ENCODE measurements around the gene ELOA. TPM values are rescaled to one million over a fixed set of nuclear protein-coding genes. Genes with fewer than 3 reads are reported as not detected.

ELOA gene
- total and polyA plus RNA-seq, 2 donors (not counting 1 experiment from before 2014, with no cell fraction given), result 12.9 to 56.6 TPM

GRCh38 chr1:23759277-23759676, 16.0 kb downstream of the ELOA start:
- H3K4me3 ChIP-seq (ENCODE audit: control extremely low read depth in 1 of 5, extremely low read depth in 1 of 5, insufficient read depth in 1 of 5, low read depth in 2 of 5, low read length in 4 of 5), result no peak overlapping the region
- ChIA-PET CTCF (no interaction called here), POLR2A (no interaction called here)
- Mint-ChIP-seq H3K27me3 (no peaks in the 10 kb centered on the region), H3K4me1 (peaks cover 3% of the 10 kb centered on the region), H3K4me3 (no peak overlapping the region), H3K27ac (no peak overlapping the region), H3K9me3 (ENCODE audit: insufficient read depth) (no peaks in the 10 kb centered on the region)
- peaks cover 24% of the 10 kb centered on the region for H3K79me2 ChIP-seq (ENCODE audit: control insufficient read depth, insufficient read depth, low read length)
- intact Hi-C loops (cut with micrococcal nuclease), result no loop called here
- no peak overlapping the region for H3K27ac ChIP-seq (ENCODE audit: low read length in 2 of 2)
- no peaks in the 10 kb centered on the region for H3K4me1 ChIP-seq (ENCODE audit: control insufficient read depth in 2 of 2, insufficient read depth in 2 of 2, low read length in 2 of 2)
- TF ChIP-seq EZH2 (IDR thresholded peaks at IDR 0.05; ENCODE audit: borderline replicate concordance, insufficient read depth, low read depth, low read length, poor library complexity, severe bottlenecking) (no peak), CTCF (IDR thresholded peaks at IDR 0.05) (no peak)
- ATAC-seq (ENCODE audit: low read depth) (no peak), DNase-seq (no peak)
- peaks cover 8 to 82% of the 10 kb centered on the region in 2 experiments for H3K36me3 ChIP-seq (replicated peaks in 1 of 2; ENCODE audit: control extremely low read depth in 1 of 2, control insufficient read depth in 1 of 2, extremely low read depth in 1 of 2, insufficient read depth in 2 of 2, low read length in 1 of 2)
- no peak overlapping the region for H3K4me2 ChIP-seq (replicated peaks; ENCODE audit: low read depth, low read length, poor library complexity, severe bottlenecking)
- H3K9ac ChIP-seq (ENCODE audit: low read length), result no peak overlapping the region
- H3K27me3 ChIP-seq (replicated peaks in 1 of 4; ENCODE audit: control extremely low read depth in 1 of 4, control insufficient read depth in 3 of 4, insufficient read depth in 4 of 4, low read length in 3 of 4), result no peaks in the 10 kb centered on the region
- peaks cover 35% of the 10 kb centered on the region for H4K20me1 ChIP-seq (ENCODE audit: control insufficient read depth, insufficient read depth, low read length, poor library complexity, severe bottlenecking)
- WGBS (ENCODE audit: insufficient coverage), result 100% methylated on average over 4 of the region's 4 CpGs
- H3K9me3 ChIP-seq (ENCODE audit: control extremely low read depth in 1 of 3, control insufficient read depth in 2 of 3, insufficient read depth in 1 of 3, low read length in 2 of 3), result no peaks in the 10 kb centered on the region
- H2AFZ ChIP-seq (ENCODE audit: insufficient read depth, low read depth, low read length, poor library complexity, severe bottlenecking), result no peak overlapping the region

DNA sequence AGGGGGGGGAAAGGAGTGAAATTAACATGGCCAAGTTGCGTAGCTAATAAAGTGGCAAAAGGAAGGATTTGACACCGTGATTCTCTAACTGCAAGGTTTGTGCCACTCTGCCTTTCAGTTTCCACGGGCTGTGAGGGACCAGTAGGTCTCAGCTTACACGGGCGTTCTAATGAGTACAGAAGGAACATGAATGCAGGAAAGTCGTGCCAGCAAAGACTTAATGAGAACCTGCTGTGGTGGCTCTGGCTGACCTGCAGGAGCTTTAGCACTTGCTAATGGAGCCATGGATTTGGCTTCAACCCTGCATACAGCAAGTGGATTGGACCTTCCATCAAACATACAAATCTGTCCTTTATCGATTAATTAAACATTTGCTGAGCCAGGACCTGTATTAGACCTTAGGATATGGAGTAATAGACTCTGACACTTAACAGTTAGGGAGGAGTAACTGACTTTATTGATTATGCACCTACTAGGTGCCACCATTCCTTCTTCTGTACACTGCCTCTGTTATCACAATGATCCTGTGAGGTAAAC, 19.8 kb downstream of the ELOA start:
- 98% methylated on average over 6 of the region's 7 CpGs for WGBS (ENCODE audit: insufficient coverage)
- H3K4me1 Mint-ChIP-seq, result peaks cover 2% of the 10 kb centered on the region
- no peaks in the 10 kb centered on the region for H3K9me3 Mint-ChIP-seq (ENCODE audit: insufficient read depth)
- TF ChIP-seq CTCF (IDR thresholded peaks at IDR 0.05) (no peak), EZH2 (IDR thresholded peaks at IDR 0.05; ENCODE audit: borderline replicate concordance, insufficient read depth, low read depth, low read length, poor library complexity, severe bottlenecking) (no peak)
- H3K27ac Mint-ChIP-seq, result peak overlapping the region; percentile 5
- H3K9me3 ChIP-seq (ENCODE audit: control extremely low read depth in 1 of 3, control insufficient read depth in 2 of 3, insufficient read depth in 1 of 3, low read length in 2 of 3), result no peaks in the 10 kb centered on the region
- no peak overlapping the region for H2AFZ ChIP-seq (ENCODE audit: insufficient read depth, low read depth, low read length, poor library complexity, severe bottlenecking)
- H3K27me3 ChIP-seq (replicated peaks in 1 of 4; ENCODE audit: control extremely low read depth in 1 of 4, control insufficient read depth in 3 of 4, insufficient read depth in 4 of 4, low read length in 3 of 4), result no peaks in the 10 kb centered on the region
- no peak overlapping the region for H3K4me3 ChIP-seq (ENCODE audit: control extremely low read depth in 1 of 5, extremely low read depth in 1 of 5, insufficient read depth in 1 of 5, low read depth in 2 of 5, low read length in 4 of 5)
- CTCF ChIA-PET, result interaction anchor here (1.1 to 1.2 kb wide), 2 partner anchors 11 to 12 kb away, joined by 3 to 4 read pairs; no protein-coding TSS in a partner anchor
- H3K9ac ChIP-seq (ENCODE audit: low read length), result no peak overlapping the region
- intact Hi-C loops (cut with micrococcal nuclease), result no loop called here
- peaks cover 27% of the 10 kb centered on the region for H4K20me1 ChIP-seq (ENCODE audit: control insufficient read depth, insufficient read depth, low read length, poor library complexity, severe bottlenecking)
- H3K4me2 ChIP-seq (replicated peaks; ENCODE audit: low read depth, low read length, poor library complexity, severe bottlenecking), result no peak overlapping the region
- H3K4me1 ChIP-seq (ENCODE audit: control insufficient read depth in 2 of 2, insufficient read depth in 2 of 2, low read length in 2 of 2), result no peaks in the 10 kb centered on the region
- peaks cover 8 to 52% of the 10 kb centered on the region in 2 experiments for H3K36me3 ChIP-seq (replicated peaks in 1 of 2; ENCODE audit: control extremely low read depth in 1 of 2, control insufficient read depth in 1 of 2, extremely low read depth in 1 of 2, insufficient read depth in 2 of 2, low read length in 1 of 2)
- POLR2A ChIA-PET, result interaction anchor here (0.6 kb wide), 2 partner anchors 37 to 200 kb away, joined by 4 read pairs; no protein-coding TSS in a partner anchor
- H3K79me2 ChIP-seq (ENCODE audit: control insufficient read depth, insufficient read depth, low read length), result peaks cover 4% of the 10 kb centered on the region
- H3K27me3 Mint-ChIP-seq, result no peaks in the 10 kb centered on the region
- no peak overlapping the region for H3K4me3 Mint-ChIP-seq
- peak overlapping the region in 1 of 2 donors; percentile 4 for H3K27ac ChIP-seq (ENCODE audit: low read length in 2 of 2)
- ATAC-seq (ENCODE audit: low read depth) (no peak), DNase-seq (no peak)
